ENCODE measurements around the gene ABHD12. TPM values are rescaled to one million over a fixed set of nuclear protein-coding genes. Genes with fewer than 3 reads are reported as not detected.
A peak's percentile ranks its signal among the peaks of the same experiment; 100 is the strongest.

The ABHD12 gene
- polyA plus RNA-seq, 5 donors: 39.0 to 51.3 (median 42.7) TPM

DNA sequence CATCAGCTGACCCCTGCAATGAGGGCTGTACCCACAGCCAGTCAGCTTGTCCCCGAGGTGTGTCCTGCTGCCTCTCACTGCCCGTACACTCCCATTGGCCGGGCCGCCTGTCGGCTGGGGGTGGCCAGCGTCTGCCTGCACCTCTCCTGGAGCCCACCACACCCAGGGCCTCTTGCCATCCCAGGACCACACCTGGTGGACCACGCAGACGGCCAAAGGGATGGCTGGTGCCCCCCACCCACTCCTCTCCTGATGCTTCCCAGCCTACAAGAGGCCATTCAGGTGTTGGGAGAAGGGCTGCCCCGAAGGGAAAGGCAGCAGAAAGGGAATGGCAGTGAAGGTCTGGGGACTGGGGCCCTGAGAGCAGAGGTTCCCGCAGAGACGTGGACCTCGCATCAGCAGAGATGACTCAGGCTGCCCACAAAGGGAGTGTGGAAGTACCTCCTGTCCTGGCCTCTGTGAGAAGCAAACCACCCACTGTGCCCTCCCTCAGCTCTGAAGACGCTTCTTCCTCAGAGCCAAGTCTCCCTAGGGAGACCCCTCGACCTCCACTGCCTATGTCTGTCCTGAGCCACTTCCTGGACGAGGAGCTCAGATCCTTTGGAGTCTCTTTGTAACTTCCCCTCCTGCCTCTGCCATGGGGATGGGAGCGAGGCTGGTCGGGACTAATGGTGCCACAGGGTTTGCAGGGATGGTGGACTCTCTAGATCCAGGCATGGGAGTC lies 81.8 kb downstream of the ABHD12 start:
- DNase-seq: no peak

DNA sequence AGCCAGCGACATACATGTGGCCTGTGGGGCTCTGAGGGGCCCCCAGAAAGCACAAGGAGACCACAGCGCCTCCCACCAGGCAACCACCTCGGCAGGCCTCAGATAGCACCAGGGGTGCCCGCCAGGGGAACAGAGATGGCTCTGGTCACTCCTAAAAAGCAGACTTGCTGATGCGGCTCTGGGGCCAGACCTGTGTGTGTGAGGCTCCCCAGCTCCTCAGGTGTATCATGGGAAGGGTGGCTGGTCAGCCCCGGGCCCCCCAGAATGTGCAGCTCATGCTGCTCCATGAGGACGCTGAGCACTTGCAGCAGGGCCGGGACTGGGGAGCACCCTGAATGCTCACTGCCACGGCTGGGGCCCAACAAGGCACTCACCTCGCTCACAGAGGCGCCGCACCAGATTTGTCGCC lies 82.5 kb downstream of the ABHD12 start:
- DNase-seq: no peak

DNA sequence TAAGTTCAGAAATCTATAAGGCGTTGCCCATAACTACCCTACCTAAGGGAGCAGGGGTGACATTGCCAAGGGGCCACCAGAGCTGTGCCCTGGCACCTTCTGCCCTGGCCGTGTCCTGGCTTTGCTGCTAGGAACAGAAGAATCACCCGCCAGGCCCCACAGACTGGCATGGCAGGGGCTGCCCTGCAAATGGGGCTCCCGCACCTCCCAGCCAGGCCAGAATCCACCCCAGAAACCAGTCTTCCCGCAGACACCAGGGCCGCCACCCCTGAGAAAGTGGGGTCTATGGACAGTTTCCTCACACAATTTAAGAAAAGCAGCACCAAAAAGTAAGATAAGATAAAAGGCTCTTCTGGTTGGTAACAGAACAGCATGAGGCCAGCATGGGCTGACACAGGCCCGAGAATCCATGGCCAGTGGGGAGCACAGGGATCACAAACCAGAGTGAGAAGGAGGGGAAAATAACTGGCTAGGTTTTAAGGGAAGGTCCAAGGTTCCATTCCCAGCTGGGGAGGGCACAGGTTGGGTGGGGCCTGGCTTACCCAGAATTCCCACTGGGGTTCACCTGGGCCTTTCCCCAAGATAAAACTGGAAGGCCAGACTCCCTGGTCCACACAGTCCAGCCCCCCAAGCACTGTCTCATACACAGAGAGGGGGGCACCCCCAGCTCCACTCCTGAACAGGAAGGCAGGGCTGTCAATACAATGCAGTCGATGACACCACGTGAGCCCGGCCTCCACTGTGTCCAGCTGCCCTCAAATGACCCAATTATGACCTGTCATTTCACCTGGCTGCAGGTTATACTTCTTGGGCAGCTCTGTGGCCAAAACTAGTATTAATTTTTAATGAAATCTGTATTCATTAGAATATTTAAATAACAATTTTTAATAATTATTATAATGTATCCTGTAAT lies 83.4 kb downstream of the ABHD12 start:
- no peak for DNase-seq

DNA sequence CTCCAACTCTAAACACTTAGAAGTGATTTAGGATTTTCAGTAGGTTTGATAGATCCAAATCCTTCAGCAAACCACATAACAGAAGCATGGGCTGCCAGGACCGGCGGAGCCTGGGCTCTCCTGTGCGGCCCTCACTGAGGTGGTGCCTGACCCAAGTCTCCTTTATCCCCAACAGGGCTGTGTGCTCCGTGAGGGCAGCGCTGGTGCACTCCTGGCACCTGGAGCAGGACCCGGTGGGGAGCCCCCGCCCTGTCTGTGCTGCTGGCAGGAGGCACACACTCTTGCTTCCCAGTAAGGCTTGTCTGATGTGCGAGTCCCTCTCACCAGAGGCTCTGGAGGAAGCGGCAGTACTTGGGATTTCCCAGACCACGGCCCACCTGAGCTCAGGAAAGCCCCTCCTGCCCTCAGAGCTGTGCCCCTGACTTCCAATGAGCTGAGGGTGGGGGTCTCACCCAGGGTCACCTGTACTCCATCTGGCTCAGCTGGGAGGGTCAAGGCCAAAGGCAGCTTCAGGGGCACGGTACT lies 86.5 kb downstream of the ABHD12 start:
- no peak for DNase-seq

DNA sequence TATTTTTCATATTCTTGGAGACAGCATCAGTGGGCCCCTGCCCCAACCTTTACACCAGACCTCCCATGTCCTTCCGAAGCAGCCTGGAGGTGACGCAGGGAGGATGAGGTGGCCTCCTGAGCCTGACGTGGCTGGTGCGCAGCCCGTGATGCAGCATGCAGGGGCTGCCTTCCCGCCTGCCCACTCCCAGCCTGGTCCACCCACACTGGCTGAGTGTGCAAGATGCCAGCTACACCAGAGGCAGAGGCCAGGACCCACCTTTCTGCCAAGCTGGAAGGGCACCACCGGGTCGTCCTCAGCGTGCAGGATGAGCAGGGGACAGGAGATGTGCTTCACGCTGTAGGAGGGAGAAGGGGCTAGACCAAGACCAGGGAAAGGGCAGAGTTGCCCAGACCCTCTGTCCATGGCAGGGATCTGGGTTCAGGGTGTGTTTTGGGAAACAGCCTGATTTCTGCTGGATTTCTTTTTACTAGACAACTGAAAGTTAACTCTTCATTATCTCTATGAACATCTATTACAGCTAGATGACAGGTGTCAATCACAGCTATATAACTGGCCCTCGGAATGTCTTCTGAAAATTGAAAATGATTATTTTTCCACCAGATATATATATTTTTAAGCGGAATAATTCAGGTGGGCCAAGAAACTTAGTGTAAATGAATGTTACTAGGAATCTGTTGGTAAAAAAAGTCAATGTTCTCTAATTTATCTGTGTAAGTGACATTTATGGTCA lies 87.2 kb downstream of the ABHD12 start:
- no peak for DNase-seq

DNA sequence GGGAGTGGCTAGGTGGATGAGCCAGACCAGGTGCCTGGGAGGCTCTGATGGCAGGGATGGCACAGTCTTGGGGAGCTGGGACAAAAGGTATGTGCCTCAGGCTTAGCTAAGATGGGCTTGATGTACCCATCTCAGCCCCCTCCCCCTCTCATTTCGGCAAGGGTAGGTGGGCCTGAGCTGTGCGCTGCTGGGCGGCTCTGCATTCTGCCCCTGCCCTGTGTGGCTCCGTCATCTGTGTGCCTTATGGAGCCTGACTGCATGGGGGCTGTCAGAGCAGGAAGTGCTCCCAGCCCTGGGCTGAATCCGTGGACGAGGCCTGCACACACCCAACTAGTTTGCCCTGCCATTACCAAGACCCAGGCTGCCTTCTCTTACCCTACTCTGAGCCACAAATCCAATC lies 88.0 kb downstream of the ABHD12 start:
- no peak for DNase-seq

DNA sequence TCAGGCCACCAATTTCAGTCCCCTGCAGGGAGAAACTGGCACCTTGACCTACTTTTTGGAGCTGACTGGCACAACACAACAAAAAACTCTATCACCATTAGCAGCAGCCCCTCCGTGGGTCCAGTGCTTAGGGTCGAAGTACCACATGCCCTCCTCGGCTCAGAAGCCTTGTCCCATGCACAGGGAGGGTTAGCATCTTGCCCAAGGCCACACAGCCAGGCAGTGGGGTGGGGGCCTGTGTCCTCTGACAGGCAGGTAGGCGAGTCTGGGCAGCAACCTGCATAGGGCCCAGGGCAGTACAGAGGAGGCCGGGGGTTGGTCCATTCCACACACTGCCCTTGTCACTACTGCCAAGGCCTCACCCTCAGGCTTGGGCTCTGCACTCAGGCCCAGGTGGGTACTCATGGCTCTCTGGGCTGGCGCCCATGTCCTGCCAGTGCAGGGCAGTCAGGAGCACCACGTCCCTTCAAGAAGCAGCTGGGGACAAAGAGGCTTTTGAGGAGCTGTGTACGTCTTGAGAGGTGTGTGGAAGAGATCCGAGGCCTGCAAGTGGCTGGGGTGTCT lies 89.2 kb downstream of the ABHD12 start:
- DNase-seq: no peak

DNA sequence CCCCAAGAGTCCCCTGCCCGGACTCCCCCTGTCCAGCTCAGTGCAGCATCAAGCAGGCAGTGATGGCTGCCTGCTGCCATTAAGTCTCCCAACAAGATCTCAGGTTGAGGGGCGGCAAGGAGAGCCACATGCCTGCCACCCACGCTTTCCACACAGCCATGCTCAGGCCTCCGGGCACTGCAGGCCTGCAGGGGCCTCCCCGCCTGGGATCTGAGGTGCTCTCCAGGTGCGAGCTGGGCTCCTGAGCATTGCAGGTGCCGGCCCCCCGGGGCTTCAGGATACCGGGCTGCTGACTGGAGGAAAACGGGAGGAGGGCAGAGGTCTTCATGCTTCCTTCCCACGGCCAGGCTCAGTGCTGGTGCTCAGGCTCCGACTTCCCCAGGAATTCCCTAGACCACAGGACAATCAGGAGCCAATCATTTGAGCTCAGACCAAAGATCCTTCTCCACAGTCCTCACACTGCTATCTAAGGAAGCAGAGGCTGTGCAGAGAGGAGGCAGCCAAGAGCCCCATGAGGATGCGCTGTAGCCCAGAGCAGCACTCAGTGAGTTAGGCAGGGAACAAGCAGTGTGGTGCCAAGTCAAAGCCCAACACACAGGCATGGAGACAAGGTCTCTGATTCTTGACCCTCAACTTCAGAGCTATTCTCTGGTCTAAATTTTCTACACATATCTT lies 90.0 kb downstream of the ABHD12 start:
- no peak for DNase-seq

DNA sequence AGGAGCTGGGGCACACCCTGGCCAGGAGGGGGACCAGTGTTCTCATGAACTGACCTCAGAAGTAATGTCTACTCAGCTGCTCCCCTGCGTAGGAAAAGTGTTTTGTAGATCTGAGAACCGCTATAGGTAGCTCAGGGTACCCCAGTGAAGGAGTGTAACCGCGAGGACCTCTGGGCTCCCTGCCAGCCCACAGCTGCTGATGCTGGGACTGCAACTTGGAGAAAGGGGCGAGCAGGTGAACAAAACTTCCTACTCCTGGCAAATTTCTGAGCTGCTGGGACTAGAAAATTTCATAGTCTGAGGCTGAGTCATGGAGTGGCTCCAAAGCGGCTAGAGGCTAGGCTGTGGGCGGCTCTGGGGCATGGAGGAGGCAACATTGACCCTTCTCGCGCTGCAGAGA lies 90.8 kb downstream of the ABHD12 start:
- no peak for DNase-seq

DNA sequence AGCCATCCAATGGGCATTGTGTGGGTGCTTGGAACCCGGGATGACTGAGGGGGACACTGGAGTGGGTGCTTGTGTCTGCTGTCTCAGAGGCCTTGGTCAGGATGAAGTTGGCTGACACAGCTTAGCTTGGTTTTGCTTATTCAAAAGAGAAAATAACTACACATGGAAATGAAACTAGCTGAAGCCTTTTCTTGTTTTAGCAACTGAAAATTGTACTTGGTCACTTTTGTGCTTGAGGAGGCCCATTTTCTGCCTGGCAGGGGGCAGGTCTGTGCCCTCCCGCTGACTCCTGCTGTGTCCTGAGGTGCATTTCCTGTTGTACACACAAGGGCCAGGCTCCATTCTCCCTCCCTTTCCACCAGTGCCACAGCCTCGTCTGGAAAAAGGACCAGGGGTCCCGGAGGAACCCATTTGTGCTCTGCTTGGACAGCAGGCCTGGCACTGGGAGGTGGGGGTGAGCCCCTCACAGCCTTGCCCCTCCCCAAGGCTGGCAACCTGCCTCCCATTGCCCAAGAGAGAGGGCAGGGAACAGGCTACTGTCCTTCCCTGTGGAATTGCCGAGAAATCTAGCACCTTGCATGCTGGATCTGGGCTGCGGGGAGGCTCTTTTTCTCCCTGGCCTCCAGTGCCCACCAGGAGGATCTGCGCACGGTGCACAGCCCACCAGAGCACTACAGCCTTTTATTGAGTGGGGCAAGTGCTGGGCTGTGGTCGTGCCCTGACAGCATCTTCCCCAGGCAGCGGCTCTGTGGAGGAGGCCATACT lies 93.3 kb downstream of the ABHD12 start:
- no peak for DNase-seq

DNA sequence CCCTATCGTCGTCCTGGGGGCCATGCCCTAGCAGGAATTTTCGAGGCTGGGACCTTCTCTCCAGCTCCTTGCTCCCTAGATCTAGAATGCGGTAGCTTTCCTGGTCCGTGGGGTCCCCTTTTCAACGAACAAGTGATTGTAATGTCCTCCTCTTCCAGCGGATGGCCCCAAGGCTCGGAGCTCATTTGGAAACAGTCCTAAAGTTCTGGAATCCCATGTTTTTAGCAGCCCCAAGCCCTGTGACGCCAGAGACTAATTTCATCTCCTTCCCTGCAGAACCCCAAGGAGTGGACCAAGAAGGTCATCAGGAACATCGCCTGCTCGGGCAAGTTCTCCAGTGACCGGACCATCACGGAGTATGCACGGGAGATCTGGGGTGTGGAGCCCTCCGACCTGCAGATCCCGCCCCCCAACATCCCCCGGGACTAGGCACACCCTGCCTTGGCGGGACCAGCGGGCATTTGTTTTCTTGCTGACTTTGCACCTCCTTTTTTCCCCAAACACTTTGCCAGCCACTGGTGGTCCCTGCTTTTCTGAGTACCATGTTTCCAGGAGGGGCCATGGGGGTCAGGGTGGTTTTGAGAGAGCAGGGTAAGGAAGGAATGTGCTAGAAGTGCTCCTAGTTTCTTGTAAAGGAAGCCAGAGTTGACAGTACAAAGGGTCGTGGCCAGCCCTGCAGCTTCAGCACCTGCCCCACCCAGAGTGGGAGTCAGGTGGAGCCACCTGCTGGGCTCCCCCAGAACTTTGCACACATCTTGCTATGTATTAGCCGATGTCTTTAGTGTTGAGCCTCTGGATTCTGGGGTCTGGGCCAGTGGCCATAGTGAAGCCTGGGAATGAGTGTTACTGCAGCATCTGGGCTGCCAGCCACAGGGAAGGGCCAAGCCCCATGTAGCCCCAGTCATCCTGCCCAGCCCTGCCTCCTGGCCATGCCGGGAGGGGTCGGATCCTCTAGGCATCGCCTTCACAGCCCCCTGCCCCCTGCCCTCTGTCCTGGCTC lies 94.2 kb downstream of the ABHD12 start:
- no peak for DNase-seq

DNA sequence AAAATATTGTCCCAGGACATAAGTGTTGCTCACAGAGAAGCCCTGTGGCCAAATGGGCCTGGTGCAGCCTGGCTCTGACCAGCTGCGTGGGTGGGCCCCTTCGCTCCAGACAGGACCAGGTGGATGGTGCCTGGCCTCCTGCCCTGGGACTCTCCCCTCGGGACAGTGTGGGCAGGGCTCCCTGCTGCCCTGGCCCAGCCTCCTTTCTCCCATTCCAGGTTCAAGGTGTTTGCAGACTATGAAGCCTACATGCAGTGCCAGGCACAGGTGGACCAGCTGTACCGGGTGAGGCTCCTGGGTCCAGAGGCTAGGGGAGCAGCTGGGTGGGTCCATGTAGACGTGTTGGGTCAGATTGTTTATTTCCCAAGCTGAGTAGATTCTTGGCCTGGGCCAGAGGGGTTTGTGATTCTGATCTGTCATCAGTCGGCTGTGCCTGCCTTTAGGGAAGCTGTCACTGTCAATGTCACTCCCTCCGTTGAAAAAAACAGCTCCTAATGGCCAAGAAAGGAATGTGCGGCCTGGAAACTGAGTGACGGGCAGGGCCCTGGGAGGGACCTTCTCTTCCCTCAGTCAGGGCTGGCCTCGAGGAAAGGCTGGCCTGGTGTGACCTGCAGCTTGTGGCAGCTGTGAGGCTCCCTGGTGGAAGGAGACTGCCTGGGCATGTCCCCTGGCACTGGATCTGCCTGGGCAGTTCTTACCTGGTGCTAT lies 95.1 kb downstream of the ABHD12 start:
- no peak for DNase-seq

DNA sequence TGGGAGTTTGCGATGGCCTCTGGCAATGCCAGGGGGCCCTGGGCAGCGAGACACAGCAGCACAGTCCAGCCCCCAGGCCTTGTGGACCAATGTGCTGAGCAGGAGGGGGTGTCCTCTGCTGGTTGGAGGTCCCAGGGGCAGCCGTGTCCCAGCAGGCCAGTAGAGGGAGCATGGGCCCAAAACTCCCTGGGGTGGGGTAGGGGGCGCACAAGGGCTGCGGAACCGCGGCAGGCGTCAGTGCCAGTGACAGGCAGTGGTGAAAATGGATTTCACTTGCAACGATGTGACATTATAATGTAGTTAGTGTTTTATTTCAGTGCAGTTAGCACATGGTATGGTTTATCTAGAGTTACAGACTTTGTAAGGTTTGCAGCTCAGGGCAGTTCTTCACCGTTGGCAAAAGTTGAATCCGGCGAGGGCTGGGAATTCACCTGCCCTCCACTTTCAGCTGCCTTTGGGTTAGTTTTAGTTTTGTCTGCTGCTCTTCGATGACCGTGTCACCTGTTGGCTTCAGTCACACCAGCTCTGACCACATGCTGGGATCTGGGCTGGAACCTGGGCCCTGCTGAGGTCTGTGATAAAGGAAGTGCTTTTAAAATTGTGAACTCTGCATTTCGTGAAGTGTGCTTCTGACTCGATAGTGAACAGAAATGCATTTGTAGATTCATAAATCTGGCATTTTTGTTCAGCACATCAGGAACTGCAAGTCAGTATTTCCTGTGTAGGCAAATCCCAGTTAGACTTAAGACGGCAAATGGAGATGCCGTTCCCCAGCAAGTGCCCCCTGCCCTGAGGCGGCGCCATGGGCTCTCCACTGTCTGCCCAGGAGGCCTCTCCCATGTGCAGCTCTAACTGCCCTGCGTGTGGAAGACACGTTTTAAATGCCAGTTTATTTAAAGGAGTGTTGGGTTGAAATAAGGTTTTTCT lies 95.9 kb downstream of the ABHD12 start:
- DNase-seq: peak; percentile 33 to 45

DNA sequence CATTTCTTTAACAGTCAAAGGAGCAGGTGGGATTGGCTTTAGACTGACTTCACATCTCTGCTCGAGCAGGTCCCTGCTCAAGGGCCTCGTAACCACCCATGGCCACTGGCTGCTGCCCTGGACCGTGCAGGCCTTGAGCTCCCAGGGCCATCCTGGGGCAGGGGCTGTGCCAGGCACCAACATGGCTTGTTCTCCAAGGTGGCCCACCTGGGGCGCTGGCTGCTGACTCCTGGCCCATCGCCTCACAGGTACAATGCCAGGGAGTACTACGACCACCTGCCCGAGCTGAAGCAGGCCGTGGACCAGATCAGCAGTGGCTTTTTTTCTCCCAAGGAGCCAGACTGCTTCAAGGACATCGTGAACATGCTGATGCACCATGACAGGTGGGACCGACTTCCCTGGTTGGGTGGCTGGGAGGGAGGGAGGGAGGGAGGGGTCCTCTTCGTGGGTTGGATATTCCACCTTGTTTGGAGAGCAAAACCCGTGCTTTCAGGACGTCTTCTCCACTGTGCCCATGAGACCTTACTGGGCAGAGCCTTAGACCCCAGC lies 96.7 kb downstream of the ABHD12 start:
- no peak for DNase-seq

DNA sequence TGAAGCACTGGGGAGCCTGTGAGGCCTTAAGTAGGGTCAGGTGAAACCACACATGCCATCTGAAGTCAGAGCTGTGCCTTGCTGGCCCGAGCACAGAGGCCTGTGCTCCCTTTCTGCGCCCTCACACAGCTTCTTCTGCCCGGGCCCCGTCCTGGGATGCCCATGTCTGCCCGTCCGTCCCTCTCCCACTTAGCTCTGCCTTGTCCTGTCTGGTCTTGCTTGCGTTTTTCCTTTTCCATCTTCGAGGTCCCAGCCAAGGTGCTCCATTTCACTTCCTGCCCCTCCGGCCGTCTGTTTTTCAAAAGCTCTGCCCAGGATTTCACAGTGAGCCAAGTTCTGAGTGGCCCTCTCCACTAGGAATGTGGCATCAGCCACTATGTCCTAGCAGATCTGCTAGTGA lies 97.1 kb downstream of the ABHD12 start:
- DNase-seq: no peak

DNA sequence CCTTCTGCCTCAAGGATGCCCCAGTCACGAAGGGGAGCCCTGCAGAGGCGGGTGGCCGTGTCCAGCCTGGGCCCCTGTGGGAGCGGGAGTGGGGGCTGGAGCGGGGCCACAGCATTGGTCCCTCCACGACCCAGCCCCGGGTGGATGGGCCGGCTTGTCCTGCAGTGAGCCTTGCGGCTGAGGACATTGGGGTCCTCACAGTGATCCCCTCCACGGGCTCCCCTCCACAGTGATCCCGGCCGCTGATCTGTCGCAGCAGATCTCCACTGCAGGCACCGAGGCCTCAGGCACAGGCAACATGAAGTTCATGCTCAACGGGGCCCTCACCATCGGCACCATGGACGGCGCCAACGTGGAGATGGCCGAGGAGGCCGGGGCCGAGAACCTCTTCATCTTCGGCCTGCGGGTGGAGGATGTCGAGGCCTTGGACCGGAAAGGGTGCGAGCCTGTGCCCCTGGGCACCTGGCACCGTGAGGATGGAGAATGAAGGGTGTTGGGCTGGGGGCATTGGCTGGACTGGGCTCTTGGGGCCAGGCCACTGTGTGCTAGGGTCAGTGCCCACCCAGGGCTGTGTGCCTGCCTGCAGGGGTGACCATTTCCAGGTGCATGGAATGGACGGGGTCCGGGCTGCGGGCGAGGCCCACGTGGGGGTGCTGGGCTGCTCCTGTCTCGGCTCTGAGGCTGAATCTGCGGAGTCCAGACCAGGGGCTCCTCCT lies 98.3 kb downstream of the ABHD12 start:
- no peak for DNase-seq

All from right lung (tissue), 5 donors.